MM.1S (cell line): Measurements from ENCODE around the gene BTN3A1.

Experiments used
- EZH2 ChIP-seq: fragments of 300-600 bp; sonication (generic); optimal IDR thresholded peaks from 2 replicates; pipeline ENCODE3; 2017; ENCODE audit warnings: low read depth, mild to moderate bottlenecking, antibody characterized with exemption, low read length, mixed read lengths
- EZH2phosphoT487 ChIP-seq: fragments of 300-600 bp; sonication (generic); IDR thresholded peaks from 2 replicates; pipeline ENCODE4 v1.6.1; 2018; ENCODE audit warnings: antibody characterized with exemption, low read length
- TF ChIP-seq, protein P1 (sequence below): fragments of 300-600 bp; sonication (generic); IDR thresholded peaks from 2 replicates; pipeline ENCODE4 v1.5.1; 2016; ENCODE audit warnings: antibody characterized with exemption, low read length, mixed read lengths

DNA sequence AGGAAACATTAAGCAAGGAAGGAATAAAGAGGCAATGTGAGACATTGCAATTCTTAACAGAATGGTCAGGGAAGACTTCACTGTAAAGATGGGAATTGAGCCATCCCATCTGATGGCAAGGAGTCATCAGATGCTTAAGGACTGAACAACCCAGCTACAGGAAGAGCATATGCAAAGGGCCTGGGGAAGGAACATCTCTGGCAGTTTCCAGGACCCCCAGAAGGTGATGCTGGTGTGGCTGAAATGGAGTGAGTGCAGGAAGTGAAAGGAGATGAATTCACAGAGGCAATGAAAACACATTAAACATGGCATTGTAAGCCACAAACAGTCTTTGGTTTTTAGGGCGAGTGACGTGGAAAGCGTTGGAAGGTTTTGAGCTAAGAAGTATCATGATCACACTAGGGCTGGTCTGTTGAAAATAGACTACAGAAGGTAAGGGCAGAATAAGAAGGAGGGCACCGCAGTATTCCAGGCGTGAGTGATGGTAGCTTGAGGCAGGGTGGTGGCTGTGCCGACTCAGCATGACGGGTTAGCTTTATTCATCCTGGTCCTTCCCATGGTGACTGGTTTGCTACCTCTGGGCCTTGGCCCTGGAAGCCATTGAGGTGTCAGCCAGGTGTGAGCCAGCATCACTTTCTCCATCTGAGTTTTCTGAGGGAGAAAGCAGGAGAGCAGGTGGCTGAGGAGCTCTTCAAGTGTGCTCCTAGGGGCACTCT, 62.5 kb downstream of the BTN3A1 start:
- TF ChIP-seq, protein P1, sequence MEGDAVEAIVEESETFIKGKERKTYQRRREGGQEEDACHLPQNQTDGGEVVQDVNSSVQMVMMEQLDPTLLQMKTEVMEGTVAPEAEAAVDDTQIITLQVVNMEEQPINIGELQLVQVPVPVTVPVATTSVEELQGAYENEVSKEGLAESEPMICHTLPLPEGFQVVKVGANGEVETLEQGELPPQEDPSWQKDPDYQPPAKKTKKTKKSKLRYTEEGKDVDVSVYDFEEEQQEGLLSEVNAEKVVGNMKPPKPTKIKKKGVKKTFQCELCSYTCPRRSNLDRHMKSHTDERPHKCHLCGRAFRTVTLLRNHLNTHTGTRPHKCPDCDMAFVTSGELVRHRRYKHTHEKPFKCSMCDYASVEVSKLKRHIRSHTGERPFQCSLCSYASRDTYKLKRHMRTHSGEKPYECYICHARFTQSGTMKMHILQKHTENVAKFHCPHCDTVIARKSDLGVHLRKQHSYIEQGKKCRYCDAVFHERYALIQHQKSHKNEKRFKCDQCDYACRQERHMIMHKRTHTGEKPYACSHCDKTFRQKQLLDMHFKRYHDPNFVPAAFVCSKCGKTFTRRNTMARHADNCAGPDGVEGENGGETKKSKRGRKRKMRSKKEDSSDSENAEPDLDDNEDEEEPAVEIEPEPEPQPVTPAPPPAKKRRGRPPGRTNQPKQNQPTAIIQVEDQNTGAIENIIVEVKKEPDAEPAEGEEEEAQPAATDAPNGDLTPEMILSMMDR, result no peak
- TF ChIP-seq EZH2 (no peak), EZH2phosphoT487 (no peak)
